IPS DF 6.9 (cell line): ENCODE results near the gene GUCY1A1.

Experiments
- DNase-seq: peaks from one replicate; pipeline ENCODE4 v3.0.0-alpha.2; 2013; ENCODE audit warnings: low read depth, low spot score
- H3K27ac ChIP-seq: one replicate; pipeline ENCODE4 v1.5.1; 2013; ENCODE audit warnings: low read length, control low read depth
- H3K27me3 ChIP-seq: 2 replicates; pipeline ENCODE4 v1.6.1; 2013; ENCODE audit warnings: mild to moderate bottlenecking, low read length; ENCODE audit not compliant: control insufficient read depth, insufficient read depth
- H3K36me3 ChIP-seq: 2 replicates; pipeline ENCODE4 v1.6.1; 2013; ENCODE audit warnings: low read length; ENCODE audit not compliant: control insufficient read depth, insufficient read depth
- H3K4me1 ChIP-seq: 2 replicates; pipeline ENCODE4 v1.6.1; 2013; ENCODE audit warnings: low read length; ENCODE audit not compliant: control insufficient read depth, insufficient read depth
- H3K4me3 ChIP-seq: 2 replicates; pipeline ENCODE4 v1.5.1; 2013; ENCODE audit warnings: mild to moderate bottlenecking, low read length
- H3K9me3 ChIP-seq: 2 replicates; pipeline ENCODE4 v1.6.1; 2013; ENCODE audit warnings: low read length, inconsistent platforms; ENCODE audit not compliant: control insufficient read depth, insufficient read depth
- WGBS: extraction: QIAGEN DNeasy Blood & Tissue Kit; methylation state at CpG from one replicate; pipeline ENCODE4 v1.1.7; 2013; ENCODE audit warnings: mixed read lengths, missing lambda C conversion rate; ENCODE audit not compliant: insufficient read length, insufficient coverage; 5-methylcytosine and 5-hydroxymethylcytosine counted together

Gene GUCY1A1

GRCh38 chr4:155773196-155773800 lies 106.7 kb downstream of the GUCY1A1 start:
- Histone ChIP-seq H3K4me3 (no peak overlapping the region), H3K27ac (no peak overlapping the region), H3K36me3 (no peaks in the 10 kb centered on the region), H3K4me1 (no peaks in the 10 kb centered on the region), H3K27me3 (no peaks in the 10 kb centered on the region), H3K9me3 (no peaks in the 10 kb centered on the region)
- DNase-seq = no peak
- no CpG with 5 or more reads among the region's 4 CpGs for WGBS

DNA sequence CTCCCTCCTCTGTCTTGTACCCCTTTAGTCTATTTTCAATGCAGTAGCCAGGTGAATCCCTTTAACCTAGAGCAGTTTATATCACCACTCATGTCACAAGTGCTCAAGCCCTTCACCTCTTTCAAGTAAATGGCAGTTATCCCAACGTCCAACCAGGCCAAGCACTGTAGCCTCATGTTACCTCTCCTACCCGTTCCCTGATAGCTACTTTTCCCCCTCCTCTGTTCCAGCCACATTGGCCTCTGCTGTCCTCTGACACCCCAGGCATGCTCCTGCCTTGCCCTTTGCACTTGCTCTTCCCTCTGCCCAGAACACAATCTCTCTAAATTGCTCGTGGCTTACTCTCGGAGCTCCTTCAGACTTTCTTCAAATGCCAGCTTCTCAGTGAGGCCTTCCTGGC lies 107.4 kb downstream of the GUCY1A1 start:
- Histone ChIP-seq H3K4me1 (no peaks in the 10 kb centered on the region), H3K9me3 (no peaks in the 10 kb centered on the region), H3K36me3 (no peaks in the 10 kb centered on the region), H3K4me3 (no peak overlapping the region), H3K27ac (no peak overlapping the region), H3K27me3 (no peaks in the 10 kb centered on the region)
- WGBS = no CpG with 5 or more reads among the region's 4 CpGs
- DNase-seq = no peak

DNA sequence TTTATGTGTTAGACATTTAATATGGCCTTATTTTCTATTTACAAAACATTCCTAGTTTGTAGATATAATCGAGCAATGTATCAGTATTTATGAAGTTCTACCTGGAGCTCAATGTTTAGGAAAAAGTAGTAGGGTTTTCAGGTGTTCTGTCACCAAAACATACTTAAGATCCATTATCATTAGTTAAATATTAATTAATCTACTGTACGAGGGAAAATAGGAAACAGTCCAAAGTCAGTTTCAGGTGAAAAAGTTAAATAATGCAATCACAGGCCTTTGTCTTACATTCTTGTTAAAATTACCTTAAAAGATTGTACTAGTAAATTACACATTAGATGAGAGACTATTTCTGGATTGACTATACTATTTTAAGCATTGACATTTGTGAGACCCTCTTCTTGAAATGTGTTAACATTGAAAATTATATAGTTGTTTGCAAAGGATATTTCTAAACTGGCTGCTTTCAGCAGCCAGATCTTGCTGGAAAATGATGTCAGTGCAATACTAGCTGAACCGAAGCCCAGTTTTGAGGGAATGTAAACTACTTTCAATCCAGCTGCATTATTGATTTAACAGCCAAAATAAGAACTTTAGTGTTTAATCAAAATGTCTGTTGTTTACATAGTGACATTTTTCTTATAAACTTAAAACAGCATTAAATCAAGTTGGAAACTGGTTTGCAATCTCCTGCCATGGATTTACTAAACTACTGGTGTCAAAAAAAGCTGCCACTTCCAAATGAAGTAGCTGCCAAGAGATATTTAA lies 111.5 kb downstream of the GUCY1A1 start:
- Histone ChIP-seq H3K9me3 (no peaks in the 10 kb centered on the region), H3K27me3 (no peaks in the 10 kb centered on the region), H3K4me1 (no peaks in the 10 kb centered on the region), H3K4me3 (no peak overlapping the region), H3K36me3 (no peaks in the 10 kb centered on the region), H3K27ac (no peak overlapping the region)
- WGBS = no CpG with 5 or more reads among the region's 3 CpGs
- no peak for DNase-seq

DNA sequence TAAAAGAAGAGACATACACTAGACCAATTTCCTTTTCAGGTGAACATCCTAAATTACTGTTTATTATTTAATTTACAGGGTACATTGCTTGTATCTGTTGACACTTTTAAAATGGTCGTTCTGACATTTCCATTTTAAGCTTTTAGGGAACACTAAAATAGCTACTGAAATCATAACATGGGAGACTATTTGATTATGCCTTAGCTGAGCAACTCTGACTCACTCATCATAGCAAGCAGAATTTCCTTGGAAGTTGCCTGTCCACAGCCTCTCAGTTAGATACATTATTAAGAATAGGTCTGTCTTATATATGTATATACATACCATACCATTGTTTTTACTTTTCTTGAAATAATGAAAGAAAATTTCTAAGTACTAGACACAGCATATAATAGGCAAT lies 114.1 kb downstream of the GUCY1A1 start:
- no peaks in the 10 kb centered on the region for H3K4me1 ChIP-seq
- no peak overlapping the region for H3K4me3 ChIP-seq
- DNase-seq = no peak
- WGBS = no CpG with 5 or more reads among the region's 1 CpG
- H3K27ac ChIP-seq = no peak overlapping the region
- H3K27me3 ChIP-seq = no peaks in the 10 kb centered on the region
- H3K36me3 ChIP-seq = no peaks in the 10 kb centered on the region
- H3K9me3 ChIP-seq = no peaks in the 10 kb centered on the region

DNA sequence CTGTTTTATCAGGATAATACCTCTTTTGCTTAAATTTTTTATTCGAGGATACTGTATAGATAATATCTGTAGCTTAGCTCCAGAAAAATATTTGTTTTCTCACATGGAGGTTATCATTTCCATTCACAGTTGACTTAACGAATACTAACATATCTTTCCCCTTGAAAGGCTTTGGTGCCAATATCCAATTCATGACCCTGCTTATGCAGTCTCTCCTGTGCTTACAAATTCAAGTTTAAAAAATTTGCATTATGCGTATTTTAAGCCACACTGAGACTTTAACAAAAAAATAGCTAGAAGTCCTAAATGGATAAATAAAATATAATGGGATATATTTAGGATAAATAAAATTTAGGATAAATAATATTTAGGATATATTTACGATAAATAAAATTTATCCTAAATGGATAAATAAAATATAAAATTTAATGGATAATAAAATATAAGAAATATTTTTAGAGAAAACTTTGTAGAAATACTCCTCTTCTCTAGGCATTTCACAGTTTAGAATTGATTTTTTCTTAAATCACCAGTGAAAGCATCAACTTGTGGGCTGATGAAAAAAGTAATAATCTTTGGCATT lies 114.7 kb downstream of the GUCY1A1 start:
- H3K4me1 ChIP-seq = no peaks in the 10 kb centered on the region
- no peak for DNase-seq
- no peaks in the 10 kb centered on the region for H3K36me3 ChIP-seq
- no peaks in the 10 kb centered on the region for H3K9me3 ChIP-seq
- 83% methylated on average over 1 of the region's 4 CpGs for WGBS
- no peaks in the 10 kb centered on the region for H3K27me3 ChIP-seq
- no peak overlapping the region for H3K4me3 ChIP-seq
- H3K27ac ChIP-seq = no peak overlapping the region
